IMR-90 (cell line): Measurements from ENCODE around the gene CYP46A1. TPM values are rescaled to one million over a fixed set of nuclear protein-coding genes. Genes with fewer than 3 reads are reported as not detected.

Experiments used
- ATAC-seq: fragments of 200-7000 bp; cut with Tn5 transposase; 2 replicates; pipeline ENCODE4 v1.9.1; 2020; ENCODE audit warnings: low read depth, mild to moderate bottlenecking, moderate library complexity
- BruUV-seq: library from RNA; stranded (reverse); fragments of 400-500 nt; replicated peaks from 2 replicates; lab custom pipeline; 2021; lab: Mats Ljungman, UMichigan
- CTCF ChIA-PET: fragments of 300-600 bp; formaldehyde crosslinking; extraction: SDS; loops from one replicate; lab custom pipeline; 2021; ENCODE audit warnings: antibody characterized with exemption; lab: Yijun Ruan, JAX
- POLR2A ChIA-PET: fragments of 300-600 bp; sonication (Branson Sonifier 250); formaldehyde crosslinking; loops from one replicate; lab custom pipeline; 2022; ENCODE audit warnings: antibody characterized with exemption; ENCODE audit not compliant: unreplicated experiment; lab: Charles Lee
- DNase-seq: peaks from one replicate; pipeline ENCODE4 v3.0.0; 2013
- H2AFZ ChIP-seq: replicated peaks from 2 replicates; pipeline ENCODE3; 2013; ENCODE audit warnings: low read length, mild to moderate bottlenecking; ENCODE audit not compliant: poor library complexity
- H2AK5ac ChIP-seq: 2 replicates; pipeline ENCODE4 v1.6.1; 2013; ENCODE audit warnings: low read depth, low read length, inconsistent platforms
- H2AK9ac ChIP-seq: replicated peaks from 2 replicates; pipeline ENCODE3; 2013; ENCODE audit warnings: mild to moderate bottlenecking, low read depth, low read length, moderate library complexity; ENCODE audit not compliant: poor library complexity
- H2BK120ac ChIP-seq: 2 replicates; pipeline ENCODE4 v1.6.1; 2013; ENCODE audit warnings: low read depth, low read length, inconsistent platforms
- H2BK15ac ChIP-seq: 3 replicates; pipeline ENCODE4 v1.6.1; 2013; ENCODE audit warnings: low read depth, low read length, inconsistent platforms
- H2BK20ac ChIP-seq: 2 replicates; pipeline ENCODE4 v1.6.1; 2013; ENCODE audit warnings: low read depth, mild to moderate bottlenecking, inconsistent platforms, low read length, moderate library complexity
- H2BK5ac ChIP-seq: 2 replicates; pipeline ENCODE4 v1.6.1; 2013; ENCODE audit warnings: mild to moderate bottlenecking, low read depth, low read length, inconsistent platforms; ENCODE audit not compliant: poor library complexity, severe bottlenecking
- H3K14ac ChIP-seq: replicated peaks from 2 replicates; pipeline ENCODE4 v1.6.1; 2013; ENCODE audit warnings: low read depth, low read length, inconsistent platforms
- H3K18ac ChIP-seq: 2 replicates; pipeline ENCODE4 v1.6.1; 2013; ENCODE audit warnings: low read depth, low read length, control low read depth
- H3K23ac ChIP-seq: 2 replicates; pipeline ENCODE4 v1.6.1; 2013; ENCODE audit warnings: low read depth, low read length, inconsistent platforms
- H3K27ac ChIP-seq: 2 replicates; pipeline ENCODE4 v1.5.1; 2013; ENCODE audit warnings: mild to moderate bottlenecking, control low read depth, low read length; ENCODE audit not compliant: insufficient read depth
- H3K27me3 ChIP-seq: 2 replicates; pipeline ENCODE4 v1.6.1; 2013; ENCODE audit warnings: low read length; ENCODE audit not compliant: control insufficient read depth, insufficient read depth
- H3K36me3 ChIP-seq: 2 replicates; pipeline ENCODE4 v1.6.1; 2013; ENCODE audit warnings: low read length, mixed read lengths; ENCODE audit not compliant: control insufficient read depth, insufficient read depth
- H3K4ac ChIP-seq: 2 replicates; pipeline ENCODE4 v1.6.1; 2013; ENCODE audit warnings: low read depth, low read length, inconsistent platforms
- H3K4me1 ChIP-seq: 2 replicates; pipeline ENCODE4 v1.6.1; 2013; ENCODE audit warnings: low read length, mixed read lengths; ENCODE audit not compliant: control insufficient read depth, insufficient read depth
- H3K4me2 ChIP-seq: 2 replicates; pipeline ENCODE4 v1.6.1; 2013; ENCODE audit warnings: low read depth, mild to moderate bottlenecking, control low read depth, low read length, moderate library complexity
- H3K4me3 ChIP-seq: 2 replicates; pipeline ENCODE4 v1.5.1; 2013; ENCODE audit warnings: low read depth, mild to moderate bottlenecking, control low read depth, low read length, moderate library complexity; ENCODE audit not compliant: insufficient read depth
- H3K56ac ChIP-seq: 2 replicates; pipeline ENCODE4 v1.6.1; 2013; ENCODE audit warnings: low read length, inconsistent platforms; ENCODE audit not compliant: insufficient read depth; ENCODE audit errors: extremely low read depth
- H3K79me1 ChIP-seq, 2 experiments: 2 replicates each; pipeline ENCODE4 v1.6.1; 2013; ENCODE audit warnings: low read length in 2 of 2, inconsistent platforms in 1 of 2, low read depth in 1 of 2
- H3K9ac ChIP-seq: 2 replicates; pipeline ENCODE4 v1.6.1; 2013; ENCODE audit warnings: low read depth, low read length, control low read depth
- H3K9me1 ChIP-seq: 2 replicates; pipeline ENCODE4 v1.6.1; 2013; ENCODE audit warnings: low read length, inconsistent platforms; ENCODE audit not compliant: insufficient read depth
- H3K9me3 ChIP-seq: 2 replicates; pipeline ENCODE4 v1.6.1; 2013; ENCODE audit warnings: low read length; ENCODE audit not compliant: control insufficient read depth, insufficient read depth
- H4K20me1 ChIP-seq: 2 replicates; pipeline ENCODE4 v1.6.1; 2013; ENCODE audit warnings: low read length, inconsistent platforms; ENCODE audit not compliant: insufficient read depth
- H4K5ac ChIP-seq: 2 replicates; pipeline ENCODE4 v1.6.1; 2013; ENCODE audit warnings: mild to moderate bottlenecking, low read depth, low read length, control low read depth
- H4K8ac ChIP-seq, 2 experiments: 2 replicates each; pipeline ENCODE4 v1.6.1; 2013; ENCODE audit warnings: low read depth in 2 of 2, low read length in 2 of 2, control low read depth in 1 of 2, inconsistent platforms in 1 of 2
- H4K91ac ChIP-seq: 2 replicates; pipeline ENCODE4 v1.6.1; 2013; ENCODE audit warnings: low read depth, low read length, inconsistent platforms; ENCODE audit not compliant: insufficient read depth
- WGBS, 2 experiments: methylation state at CpG; one replicate each; pipeline versions ENCODE4 v1.1.5 to v1.1.7; 2013; ENCODE audit warnings: missing lambda C conversion rate in 2 of 2; ENCODE audit not compliant: insufficient read length in 1 of 2; ENCODE audit errors: extremely low coverage in 2 of 2; 5-methylcytosine and 5-hydroxymethylcytosine counted together
- dilution Hi-C: fragments of 300-500 bp; cut with HindIII; formaldehyde crosslinking; loops from one replicate; pipeline ENCODE4 v1.14.3; 2018; ENCODE audit warnings: low sequenced_read_pairs; ENCODE audit not compliant: unreplicated experiment
- in situ Hi-C: fragments of 300-500 bp; cut with MboI; formaldehyde crosslinking; loops from 3 replicates; pipeline ENCODE4 v1.14.3; 2019; ENCODE audit warnings: low sequenced_read_pairs, inconsistent platforms, mixed read lengths
- intact Hi-C: fragments of 100-400 bp; cut with micrococcal nuclease; formaldehyde crosslinking; loops from 2 replicates; pipeline ENCODE4 v1.10.0; 2022
- polyA plus RNA-seq, 3 experiments: library from polyadenylated mRNA; depleted of rRNA; stranded (reverse); fragments of >200 nt; gene quantifications; 2 replicates each; pipeline ENCODE4 v1.2.3, GENCODE V29; 2012; ENCODE audit warnings: low replicate concordance in 1 of 3
- total RNA-seq: library from RNA; depleted of rRNA; stranded (reverse); fragments of >200 nt; gene quantifications from 2 replicates; pipeline ENCODE4 v1.2.3, GENCODE V29; 2012
- TF ChIP-seq, protein P1 (sequence below): conservative IDR thresholded peaks from 2 replicates; pipeline ENCODE4 v1.5.1; 2012; ENCODE audit warnings: mild to moderate bottlenecking, low read depth, low read length, improper control_type of control experiment
- TF ChIP-seq, protein P2 (sequence below): fragments of 150-350 bp; IDR thresholded peaks from 2 replicates; pipeline ENCODE4 v1.6.1; 2016; ENCODE audit warnings: low read depth, mild to moderate bottlenecking, low read length, moderate library complexity, borderline replicate concordance

Gene CYP46A1
- total and polyA plus RNA-seq, 2 of the 4 experiments (the other 2 are of a cell fraction): 0.18 to 0.31 TPM

DNA sequence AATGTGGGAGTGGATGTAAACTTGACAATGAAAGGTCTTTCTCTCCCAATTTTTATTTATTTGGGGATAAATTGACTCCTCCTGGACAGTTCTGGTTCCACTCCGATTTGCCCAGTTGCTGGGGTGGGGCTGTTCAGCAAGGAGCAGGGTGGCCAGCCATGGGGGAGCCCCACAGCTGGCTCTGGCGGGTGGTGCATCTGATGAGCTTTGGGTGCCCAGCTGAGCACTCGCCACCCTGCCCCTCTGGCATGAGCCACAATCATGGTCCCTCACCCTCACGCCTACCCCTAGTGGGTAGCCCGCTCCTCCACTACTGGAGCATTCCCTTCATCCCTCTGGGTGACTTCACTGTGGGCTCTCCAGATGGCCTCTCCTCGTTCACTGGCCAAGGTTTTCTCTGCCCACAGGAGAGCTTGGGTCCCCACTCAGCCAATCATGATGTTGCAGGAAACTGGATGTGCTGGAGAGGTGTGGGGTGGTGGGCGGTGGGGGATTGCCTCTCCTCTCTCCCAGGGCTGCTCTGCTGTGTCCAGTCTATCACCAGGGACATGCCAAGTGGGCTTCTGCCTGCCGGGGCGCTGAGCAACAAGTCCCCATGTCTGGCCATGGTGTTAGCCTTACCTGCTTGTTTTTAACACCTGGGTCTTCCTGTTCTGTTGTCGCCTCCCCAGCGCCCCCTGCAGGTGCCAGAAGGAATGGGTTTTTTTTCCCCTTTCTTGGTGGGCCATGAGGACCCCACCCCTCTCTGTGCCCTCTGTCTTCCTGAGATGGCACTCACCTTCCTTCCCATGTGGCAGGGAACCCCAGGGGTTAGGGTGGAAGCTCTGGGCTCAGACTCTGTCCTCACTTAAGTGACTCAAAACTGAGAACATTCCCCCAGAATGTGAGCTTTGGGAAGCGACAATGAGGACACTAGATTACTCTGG is 3.4 kb downstream of the CYP46A1 start:
- BruUV-seq: no TSS peak
- Histone ChIP-seq H3K4me2 (no peak overlapping the region), H4K91ac (no peak overlapping the region), H2BK20ac (no peak overlapping the region), H2BK15ac (no peak overlapping the region), H3K56ac (no peak overlapping the region), H3K27me3 (peaks cover 47% of the 10 kb centered on the region), H4K5ac (no peak overlapping the region), H4K20me1 (no peaks in the 10 kb centered on the region; the same call in 1 of the 2 replicates), H3K23ac (no peak overlapping the region), H3K18ac (no peak overlapping the region), H3K36me3 (no peaks in the 10 kb centered on the region), H2AK5ac (no peak overlapping the region), H3K4me3 (no peak overlapping the region), H2AK9ac (no peak overlapping the region), H3K9me1 (no peaks in the 10 kb centered on the region), H4K8ac (no peak overlapping the region), H3K4ac (no peak overlapping the region), H3K4me1 (peaks cover 8% of the 10 kb centered on the region), H2AFZ (no peak overlapping the region), H3K9ac (no peak overlapping the region), H3K14ac (no peak overlapping the region), H3K27ac (no peak overlapping the region), H3K79me1 (no peaks in the 10 kb centered on the region; a peak in 1 of 4 replicates), H3K9me3 (no peaks in the 10 kb centered on the region), H2BK5ac (no peak overlapping the region), H2BK120ac (no peak overlapping the region)
- TF ChIP-seq, protein P1, sequence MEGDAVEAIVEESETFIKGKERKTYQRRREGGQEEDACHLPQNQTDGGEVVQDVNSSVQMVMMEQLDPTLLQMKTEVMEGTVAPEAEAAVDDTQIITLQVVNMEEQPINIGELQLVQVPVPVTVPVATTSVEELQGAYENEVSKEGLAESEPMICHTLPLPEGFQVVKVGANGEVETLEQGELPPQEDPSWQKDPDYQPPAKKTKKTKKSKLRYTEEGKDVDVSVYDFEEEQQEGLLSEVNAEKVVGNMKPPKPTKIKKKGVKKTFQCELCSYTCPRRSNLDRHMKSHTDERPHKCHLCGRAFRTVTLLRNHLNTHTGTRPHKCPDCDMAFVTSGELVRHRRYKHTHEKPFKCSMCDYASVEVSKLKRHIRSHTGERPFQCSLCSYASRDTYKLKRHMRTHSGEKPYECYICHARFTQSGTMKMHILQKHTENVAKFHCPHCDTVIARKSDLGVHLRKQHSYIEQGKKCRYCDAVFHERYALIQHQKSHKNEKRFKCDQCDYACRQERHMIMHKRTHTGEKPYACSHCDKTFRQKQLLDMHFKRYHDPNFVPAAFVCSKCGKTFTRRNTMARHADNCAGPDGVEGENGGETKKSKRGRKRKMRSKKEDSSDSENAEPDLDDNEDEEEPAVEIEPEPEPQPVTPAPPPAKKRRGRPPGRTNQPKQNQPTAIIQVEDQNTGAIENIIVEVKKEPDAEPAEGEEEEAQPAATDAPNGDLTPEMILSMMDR: peak; percentile 40
- TF ChIP-seq, protein P2, sequence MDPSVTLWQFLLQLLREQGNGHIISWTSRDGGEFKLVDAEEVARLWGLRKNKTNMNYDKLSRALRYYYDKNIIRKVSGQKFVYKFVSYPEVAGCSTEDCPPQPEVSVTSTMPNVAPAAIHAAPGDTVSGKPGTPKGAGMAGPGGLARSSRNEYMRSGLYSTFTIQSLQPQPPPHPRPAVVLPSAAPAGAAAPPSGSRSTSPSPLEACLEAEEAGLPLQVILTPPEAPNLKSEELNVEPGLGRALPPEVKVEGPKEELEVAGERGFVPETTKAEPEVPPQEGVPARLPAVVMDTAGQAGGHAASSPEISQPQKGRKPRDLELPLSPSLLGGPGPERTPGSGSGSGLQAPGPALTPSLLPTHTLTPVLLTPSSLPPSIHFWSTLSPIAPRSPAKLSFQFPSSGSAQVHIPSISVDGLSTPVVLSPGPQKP: no peak
- intact Hi-C loops (no loop called here), in situ Hi-C loops (no loop called here), dilution Hi-C loops (no loop called here)
- ATAC-seq (no peak), DNase-seq (no peak)
- ChIA-PET CTCF (interaction anchor here (0.9 kb wide), 1 partner anchor 43 kb away, joined by 3 read pairs; no protein-coding TSS in a partner anchor), POLR2A (no interaction called here)
- WGBS, 2 experiments: 42% methylated on average over 3 of the region's 12 CpGs; no CpG with 5 or more reads in 1 of the 2 experiments
